GM18519 (cell line): ENCODE data around the gene PCP4L1.

Experiments used
- ATAC-seq: cut with Tn5 transposase; IDR thresholded peaks from one replicate; pipeline ENCODE4 v1.9.1; 2021; ENCODE audit warnings: mild to moderate bottlenecking, moderate library complexity; ENCODE audit not compliant: unreplicated experiment, low FRiP score

PCP4L1 gene

GRCh38 chr1:161261261-161262235, 3.0 kb downstream of the PCP4L1 start:
- ATAC-seq: no peak

DNA sequence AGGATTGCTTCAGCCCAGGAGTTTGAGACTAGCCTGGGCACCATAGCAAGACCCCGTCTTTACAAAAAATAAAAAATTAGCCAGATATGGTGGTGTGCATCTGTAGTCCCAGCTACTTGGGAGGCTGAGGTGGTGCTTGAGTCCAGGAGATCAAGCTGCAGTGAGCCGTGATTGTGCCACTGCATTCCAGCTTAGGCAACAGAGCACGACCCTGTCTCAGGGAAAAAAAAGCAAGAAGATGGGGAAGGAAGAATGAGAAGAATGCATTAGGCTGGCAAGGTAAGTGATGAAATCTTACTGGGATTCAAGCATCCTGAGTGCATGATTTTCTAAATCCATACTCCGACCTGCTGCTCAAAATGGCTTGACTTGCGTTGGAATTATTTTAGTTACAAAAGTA, 6.8 kb downstream of the PCP4L1 start:
- ATAC-seq: no peak

- no peak for ATAC-seq
These were observed 7.7 kb downstream of the PCP4L1 start for GRCh38 chr1:161266202-161266601.

DNA sequence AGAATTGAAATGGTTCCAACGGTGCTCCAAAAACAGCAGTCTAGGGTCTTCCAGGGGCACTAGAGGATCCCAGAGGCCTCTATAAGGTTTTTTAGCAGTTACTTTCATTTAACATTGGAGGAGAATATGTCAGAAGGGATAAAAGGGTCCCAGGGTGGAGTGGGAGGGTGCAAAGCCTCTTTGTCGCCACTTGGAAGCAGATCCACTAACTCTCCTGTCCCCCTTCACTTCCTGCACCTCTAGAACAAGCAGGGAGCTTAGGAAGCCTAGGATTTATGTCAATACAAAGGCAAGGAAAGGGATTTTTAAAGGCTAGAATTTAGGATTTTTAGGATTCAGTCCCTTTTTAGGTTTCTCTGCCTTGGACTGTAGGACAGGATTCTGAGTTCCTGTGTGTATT, 8.3 kb downstream of the PCP4L1 start:
- ATAC-seq: no peak

- ATAC-seq: no peak
These were observed 8.8 kb downstream of the PCP4L1 start for GRCh38 chr1:161267321-161267720.

- no peak for ATAC-seq
These were observed 14.9 kb downstream of the PCP4L1 start for GRCh38 chr1:161273402-161273801.

GRCh38 chr1:161274874-161275273, 16.3 kb downstream of the PCP4L1 start:
- no peak for ATAC-seq

DNA sequence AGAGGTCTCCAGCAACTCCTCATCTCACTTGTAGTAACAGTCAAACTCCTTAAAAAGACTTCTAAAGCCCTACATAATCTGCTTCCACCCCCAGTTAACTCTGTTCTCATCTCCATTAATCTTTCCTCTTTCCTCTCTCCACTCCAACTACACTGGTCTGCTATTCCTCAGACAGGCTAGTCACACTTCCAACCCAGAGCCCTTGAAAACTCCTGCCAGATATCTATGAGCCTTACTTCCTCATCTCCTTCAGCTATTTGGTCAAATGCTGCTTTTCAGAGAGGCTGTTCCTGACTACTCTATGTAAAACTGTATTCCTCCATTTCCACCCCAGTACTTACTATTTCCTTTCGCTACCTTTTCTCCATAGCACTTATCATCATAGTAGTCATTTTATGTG, 24.4 kb downstream of the PCP4L1 start:
- ATAC-seq: no peak

DNA sequence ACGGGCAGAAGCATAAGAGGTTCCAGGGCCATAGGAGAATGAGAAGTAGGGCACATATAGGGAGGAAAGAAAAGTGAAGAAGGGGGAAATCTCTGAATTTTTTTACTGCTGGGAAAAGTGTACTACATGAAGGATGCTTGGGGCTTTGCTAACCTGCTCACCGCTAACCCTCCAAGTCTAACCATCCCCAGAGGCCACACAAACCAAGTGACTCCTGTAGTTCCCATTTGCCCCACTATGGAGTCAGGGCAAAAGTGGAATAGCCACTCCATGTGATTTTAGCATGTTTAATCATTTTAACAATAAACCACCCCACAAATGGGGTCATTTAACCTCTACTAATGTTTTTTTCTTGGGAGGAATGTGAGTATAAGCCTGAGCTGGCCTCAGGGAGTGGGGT, 26.6 kb downstream of the PCP4L1 start:
- ATAC-seq: no peak

DNA sequence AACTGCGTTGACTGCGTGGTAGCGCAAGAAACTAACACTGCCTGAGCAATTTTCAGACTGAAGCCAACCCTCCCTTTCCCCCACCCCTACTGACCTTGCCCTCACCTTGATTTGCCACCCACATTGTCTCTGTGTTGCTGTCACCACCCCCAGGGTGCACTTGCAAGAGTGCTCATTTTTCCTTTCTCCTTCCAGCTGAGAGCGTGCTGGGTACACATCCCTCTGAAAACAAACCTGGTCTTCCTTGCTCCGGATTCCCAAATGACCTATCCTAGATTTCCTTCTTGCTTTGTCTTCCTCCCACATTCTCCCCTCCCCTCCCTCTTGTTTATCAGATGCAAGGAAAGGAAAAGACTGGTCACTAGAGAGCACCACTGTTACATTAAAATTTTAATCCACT, 27.0 kb downstream of the PCP4L1 start:
- ATAC-seq: no peak

DNA sequence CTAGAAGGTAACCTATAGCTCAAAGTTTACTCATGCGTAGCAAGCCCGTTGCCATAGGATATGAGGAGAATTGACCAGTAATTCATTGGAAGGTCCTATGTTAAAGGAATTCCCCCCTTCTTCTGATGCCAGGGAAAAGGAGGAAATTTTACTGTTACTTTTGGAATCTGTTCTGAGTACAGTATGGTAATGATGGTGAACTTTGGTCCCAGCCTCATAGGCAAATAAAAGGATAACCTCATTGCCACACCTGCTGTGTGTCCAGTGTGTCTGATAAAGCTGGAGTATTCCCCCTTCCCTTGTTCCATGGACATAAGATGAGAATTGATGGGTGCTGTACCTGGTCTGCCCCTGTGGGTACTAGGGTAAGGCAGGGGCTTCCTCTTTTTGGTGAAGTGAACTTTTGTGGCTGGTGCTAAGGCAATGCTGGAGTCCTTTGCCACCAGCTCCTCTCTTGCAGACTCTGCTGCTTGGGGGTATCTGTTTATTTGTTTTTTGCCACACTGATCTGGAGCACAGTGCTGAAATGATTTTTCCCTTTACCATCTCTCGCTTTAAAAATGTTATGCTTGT, 29.0 kb downstream of the PCP4L1 start:
- ATAC-seq: no peak

DNA sequence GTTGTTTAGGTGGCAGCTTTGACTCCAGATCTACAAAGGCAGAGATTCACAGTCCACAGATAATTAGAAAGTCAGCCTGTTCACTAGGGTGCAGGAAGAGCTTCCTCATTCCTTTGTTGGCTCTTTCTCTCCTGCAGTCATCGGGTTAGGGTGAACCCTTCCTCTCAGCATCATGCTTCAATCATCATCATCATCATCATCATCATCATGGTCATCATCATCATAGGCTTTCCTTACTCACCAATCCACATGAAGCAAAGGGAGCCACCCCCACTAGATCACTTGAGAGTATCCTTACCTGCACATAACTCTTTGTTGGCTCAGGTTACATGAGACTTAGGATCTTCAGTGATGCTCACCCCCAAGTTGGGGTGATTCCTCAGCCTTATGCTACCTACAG, 32.2 kb downstream of the PCP4L1 start:
- ATAC-seq: no peak

DNA sequence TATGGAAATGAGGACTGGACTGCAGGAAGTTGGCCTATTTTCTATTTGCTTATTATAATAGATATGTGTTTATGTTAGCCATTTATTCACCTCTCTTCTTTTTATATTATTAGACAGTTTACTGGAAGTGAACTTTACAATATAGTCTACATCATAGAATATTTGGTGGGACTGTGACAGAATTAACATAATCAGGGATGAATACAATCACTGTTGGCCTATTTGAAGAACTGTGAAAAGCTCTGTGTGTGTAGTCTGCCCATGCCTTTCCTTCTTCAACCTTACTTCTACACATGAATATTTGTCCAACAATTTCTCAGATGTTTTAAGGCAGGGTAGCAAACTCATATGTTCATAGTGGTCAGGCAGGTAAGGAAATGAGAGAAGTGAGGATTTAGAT, 38.9 kb downstream of the PCP4L1 start:
- ATAC-seq: no peak

- no peak for ATAC-seq
These were observed 39.6 kb downstream of the PCP4L1 start for GRCh38 chr1:161298116-161298515.

DNA sequence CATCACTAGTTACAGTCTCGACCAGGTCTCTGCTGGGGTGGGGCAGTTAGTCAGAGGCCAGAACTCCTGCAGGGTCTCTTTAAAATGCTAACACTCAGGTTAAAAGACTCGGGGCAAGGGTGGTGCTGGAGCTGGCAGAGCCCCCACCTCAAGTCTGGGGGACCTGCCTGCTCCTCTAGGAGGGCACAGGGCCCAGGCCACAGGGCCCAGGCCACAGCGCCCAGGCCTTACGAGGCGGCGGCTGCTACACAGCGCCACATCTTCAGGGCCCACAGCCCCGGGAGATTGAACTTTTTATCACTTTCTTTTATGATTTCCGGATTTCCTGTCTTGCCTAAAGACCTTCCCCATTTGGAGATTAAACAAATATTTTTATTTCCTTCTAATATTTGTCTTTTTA, 40.8 kb downstream of the PCP4L1 start:
- no peak for ATAC-seq

DNA sequence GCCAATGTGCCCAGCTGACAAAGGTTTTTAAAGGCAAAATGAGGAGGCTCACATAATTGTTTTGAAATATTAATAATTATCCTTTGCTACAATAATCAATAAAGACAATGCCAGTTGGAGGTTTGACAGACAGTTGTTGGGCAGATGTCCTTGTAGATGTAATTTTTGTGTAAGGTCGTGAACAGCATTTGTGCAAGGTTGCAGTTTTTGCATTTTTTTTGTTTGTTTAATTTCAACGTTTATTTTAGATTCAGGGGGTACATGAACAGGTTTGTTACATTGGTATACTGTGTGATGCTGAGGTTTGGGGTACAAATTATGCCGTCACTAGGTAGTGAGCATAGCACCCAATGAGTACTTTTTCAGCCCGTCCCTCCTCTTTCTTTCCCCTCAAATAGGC, 41.9 kb downstream of the PCP4L1 start:
- no peak for ATAC-seq

GRCh38 chr1:161304927-161305866, 46.7 kb downstream of the PCP4L1 start:
- no peak for ATAC-seq

GRCh38 chr1:161305867-161306519, 47.4 kb downstream of the PCP4L1 start:
- peak; percentile 41 for ATAC-seq

DNA sequence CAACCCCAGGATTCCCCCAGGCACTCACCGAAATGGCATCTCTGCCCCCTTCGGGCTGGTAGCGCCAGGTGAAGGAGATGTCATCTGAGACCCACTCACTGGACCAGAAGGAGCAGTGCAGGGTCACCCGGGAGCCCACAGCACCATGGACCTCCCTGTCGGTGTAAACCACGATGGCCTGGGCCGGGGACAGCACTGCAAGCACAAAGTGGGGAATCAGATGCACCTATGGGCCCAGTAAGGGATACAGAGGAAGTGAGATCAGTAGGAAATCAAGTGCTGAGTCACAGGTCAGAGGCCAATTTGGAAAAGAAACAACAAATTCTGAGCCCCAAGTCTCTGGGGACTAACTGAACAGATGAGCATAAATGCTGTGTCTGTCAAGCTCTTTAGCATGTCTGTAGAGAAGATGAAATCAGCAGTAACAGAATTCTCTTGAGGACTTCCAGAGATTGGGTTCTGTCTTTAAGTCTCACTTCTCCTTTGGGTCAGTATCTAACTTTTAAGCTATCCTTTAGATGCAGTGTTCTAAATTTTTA, 48.8 kb downstream of the PCP4L1 start:
- no peak for ATAC-seq
